HG03045 (cell line): ENCODE results near the gene NDUFB10.
"Not testable (repeated sequence)": the region's sequence is repeated elsewhere in the genome, so short reads cannot be mapped to it uniquely, and the experiment has no call there.

Experiments
- ATAC-seq: cut with Tn5 transposase; IDR thresholded peaks from one replicate; pipeline ENCODE4 v1.9.1; 2021; ENCODE audit warnings: mild to moderate bottlenecking, moderate library complexity; ENCODE audit not compliant: unreplicated experiment

Gene NDUFB10

DNA sequence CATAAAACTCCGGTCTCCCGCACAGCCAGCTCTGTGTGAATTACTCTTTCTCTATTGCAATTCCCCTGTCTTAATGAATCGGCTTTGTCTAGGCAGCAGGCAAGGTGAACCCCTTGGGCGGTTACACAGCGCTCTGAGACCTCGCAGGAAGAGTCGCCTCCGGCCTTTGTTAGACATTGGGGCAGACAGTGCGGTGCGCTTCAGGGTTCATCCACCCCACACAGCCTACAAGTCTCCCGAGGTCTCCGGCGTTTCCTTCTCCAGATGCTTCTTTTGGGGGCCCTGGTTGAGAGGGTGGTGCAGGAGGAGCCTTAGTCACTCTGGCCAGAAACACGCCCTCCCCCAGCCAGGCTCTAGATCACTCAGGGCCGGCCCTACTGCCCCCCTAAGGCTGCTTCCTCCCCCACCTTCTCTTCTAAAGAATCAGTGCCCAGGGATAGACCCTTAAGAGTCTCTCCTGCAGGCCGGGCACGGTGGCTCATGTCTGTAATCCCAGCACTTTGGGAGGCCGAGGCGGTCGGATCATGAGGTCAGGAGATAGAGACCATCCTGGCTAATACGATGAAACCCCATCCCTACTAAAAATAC, 14.6 kb upstream of the NDUFB10 start:
- no peak for ATAC-seq

DNA sequence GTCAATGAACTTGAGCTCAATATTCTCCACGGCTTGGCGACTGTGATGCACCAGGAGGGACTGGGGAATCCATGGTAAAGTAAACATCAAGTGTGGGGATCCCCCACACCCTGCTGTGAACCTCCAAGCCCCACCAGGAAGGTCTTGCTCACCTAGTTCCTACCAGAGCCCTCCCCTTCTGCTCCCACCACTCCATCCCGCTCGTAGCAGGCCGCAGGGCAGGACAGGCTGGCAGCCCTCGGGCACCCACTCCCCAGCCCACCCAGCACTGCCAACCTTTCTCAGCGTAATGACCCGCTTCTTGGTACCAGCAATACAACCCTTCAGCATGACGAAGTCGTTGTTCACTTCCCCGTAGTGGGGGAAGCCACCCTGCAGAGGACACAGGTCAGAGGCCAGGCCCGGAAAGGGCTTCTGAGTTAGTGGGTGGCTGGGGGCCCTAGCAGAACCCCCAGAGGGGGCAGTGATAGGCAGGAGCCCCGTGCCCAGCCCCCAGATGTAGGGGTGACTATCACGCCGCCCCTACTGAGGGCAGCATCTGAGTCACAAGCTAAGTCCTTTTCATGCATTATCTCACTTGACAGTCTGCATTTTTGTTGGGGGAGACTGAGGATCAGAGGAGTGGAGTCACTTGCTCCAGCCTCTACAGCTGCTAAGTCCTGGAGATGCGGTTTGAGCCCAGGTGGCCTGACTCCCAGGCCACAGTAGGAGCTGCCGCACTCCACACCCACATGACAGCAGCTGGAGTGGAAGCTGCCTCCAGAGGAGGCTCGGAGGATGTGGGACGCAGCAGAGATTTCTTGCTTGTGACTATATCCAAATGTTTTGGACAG, 13.6 kb upstream of the NDUFB10 start:
- ATAC-seq: no peak

DNA sequence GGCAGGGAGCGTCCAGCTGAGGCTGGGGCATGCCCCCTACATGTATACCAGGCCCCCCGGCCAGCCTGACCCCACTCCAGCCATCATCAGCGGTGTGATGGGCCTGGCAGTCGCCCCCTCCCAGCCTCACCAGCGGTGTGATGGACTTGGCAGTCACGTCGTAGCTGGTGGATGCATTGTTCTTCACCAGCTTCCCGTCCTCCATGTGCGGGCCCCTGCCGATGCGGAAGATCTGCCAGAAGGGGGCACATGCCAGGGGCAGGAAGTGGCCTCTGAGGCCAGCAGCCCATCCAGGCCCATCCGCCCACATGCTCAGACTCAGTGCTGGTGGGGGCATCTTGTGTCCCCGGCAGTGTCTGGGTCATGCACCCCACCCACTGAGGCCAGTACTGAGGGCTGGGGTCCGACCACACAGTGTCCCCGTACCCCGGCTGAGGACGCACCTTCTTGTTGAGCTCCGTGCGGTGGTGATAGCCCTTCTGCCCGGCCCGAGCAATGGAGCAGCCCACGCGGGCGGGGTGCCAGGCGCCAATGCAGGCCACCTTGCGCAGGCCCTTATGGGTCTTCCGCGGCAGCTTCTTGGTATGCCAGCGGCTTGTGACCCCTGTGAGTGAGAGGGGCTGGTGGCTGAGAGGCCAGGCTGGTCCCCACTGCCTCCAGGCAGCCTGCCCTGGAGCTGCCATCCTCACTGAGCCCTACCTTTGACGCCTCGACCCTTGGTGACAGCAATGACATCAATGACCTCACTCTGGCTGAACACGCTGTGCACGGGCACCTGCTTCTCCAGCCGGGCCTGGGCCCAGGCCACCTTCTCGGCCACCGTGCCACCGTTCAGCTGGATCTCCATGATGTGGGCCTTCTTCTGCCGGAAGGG, 12.6 kb upstream of the NDUFB10 start:
- ATAC-seq: no peak

DNA sequence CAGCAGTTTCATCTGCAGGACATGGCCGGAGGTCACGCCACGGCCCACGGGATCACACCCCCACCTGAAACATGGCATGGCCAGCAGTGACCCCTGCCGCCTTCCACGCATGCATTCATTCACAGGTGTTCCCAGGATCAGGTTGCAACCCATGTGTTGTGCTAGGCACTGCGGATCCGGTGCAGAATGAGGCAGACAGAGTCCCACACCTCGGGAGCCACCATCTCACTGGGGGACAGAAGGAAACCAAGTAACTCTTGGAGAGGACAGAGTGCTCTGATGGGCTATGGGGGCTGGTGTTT, 12.0 kb upstream of the NDUFB10 start:
- no peak for ATAC-seq

DNA sequence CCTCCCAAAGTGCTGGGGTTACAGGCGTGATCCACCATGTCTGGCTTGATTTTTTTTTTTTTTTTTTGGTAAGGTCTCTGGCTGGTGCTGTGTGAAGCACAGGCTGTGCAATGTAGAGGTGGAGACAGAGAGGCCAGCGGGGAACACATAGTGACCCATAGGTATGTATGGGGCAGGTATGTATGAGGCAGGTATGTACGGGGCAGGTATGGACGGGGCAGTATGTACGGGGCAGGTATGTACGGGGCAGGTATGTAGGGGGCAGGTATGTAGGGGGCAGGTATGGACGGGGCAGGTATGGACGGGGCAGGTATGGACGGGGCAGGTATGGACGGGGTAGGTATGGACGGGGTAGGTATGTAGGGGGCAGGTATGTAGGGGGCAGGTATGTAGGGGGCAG, 9.8 kb upstream of the NDUFB10 start:
- ATAC-seq: no peak

DNA sequence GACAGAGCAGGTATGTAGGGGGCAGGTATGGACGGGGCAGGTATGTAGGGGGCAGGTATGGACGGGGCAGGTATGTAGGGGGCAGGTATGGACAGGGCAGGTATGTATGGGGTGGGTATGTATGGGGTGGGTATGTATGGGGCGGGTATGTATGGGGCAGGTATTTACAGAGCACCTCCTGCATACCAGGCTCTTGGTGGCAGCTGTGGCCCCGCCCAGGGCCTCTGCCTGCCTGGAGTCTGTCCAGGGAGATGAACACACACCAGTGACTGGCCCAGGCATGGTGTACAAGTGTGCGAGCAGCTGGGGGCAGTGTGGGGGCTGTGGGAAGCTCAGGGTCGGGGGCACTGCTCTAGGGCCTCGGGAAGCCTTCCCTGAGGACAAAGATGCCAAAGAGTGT, 9.3 kb upstream of the NDUFB10 start:
- no peak for ATAC-seq

DNA sequence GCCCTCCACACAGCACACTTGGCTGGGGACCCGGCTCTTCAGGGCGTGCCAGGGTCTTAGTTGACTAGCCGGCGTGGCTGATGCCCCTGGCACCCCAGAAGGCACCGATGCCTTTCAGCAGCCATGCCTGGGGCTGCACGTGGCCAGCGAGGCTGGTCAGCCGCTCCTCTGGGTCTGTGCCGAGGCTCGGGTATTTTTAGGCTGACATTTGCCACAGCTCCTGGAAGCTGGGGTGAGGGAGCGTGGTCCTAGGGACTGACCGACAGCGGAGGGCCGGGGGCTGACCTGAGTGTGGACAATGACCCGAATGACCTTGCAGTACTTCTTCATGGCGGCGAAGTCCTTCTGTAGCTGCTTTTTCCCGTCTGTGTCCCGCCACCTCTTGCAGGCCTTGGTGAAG, 8.8 kb upstream of the NDUFB10 start:
- ATAC-seq: no peak

DNA sequence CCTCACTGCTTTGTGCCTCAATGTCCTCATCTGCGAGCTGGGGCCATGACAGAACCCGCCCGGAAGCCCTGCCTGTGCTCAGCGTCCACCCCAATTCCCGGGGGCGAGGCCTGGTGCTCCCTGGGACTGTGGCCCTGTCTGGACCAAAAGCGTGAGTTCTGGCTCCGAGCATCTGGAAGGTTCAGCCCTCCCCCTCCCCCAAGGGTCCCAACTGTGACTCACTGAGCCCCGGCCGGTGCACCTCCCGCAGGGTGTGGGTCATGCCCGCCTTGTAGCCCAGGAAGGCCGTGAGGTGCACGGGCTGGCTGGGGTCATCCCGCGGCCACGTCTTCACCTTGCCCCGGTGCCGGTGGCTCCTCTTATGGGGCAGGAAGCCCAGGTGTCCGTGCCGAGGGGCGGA, 5.6 kb upstream of the NDUFB10 start:
- ATAC-seq: no peak

DNA sequence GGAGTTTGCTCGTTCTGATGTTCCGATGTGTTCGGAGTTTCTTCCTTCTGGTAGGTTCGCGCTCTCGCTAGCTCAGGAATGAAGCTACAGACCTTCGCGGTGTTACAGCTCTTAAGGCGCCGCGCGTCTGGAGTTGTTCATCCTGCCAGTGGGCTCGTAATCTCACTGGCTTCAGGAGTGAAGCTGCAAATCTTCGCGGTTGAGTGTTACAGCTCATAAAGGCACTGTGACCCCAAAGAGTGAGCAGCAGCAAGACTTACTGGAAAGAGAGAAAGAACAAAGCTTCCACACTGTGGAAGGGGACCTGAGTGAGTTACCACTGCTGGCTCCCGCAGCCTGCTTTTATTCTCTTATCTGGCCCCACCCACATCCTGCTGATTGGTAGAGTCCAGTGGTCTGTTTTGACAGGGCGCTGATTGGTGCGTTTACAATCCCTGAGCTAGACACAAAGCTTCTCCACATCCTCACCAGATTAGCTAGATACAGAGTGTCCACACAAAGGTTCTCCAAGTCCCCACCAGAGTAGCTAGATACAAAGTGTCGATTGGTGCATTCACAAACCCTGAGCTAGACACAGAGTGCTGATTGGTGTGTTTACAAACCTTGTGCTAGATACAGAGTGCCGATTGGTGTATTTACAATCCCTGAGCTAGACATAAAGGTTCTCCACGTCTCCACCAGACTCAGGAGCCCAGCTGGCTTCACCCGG, 1.8 kb upstream of the NDUFB10 start:
- ATAC-seq: not testable (repeated sequence)

DNA sequence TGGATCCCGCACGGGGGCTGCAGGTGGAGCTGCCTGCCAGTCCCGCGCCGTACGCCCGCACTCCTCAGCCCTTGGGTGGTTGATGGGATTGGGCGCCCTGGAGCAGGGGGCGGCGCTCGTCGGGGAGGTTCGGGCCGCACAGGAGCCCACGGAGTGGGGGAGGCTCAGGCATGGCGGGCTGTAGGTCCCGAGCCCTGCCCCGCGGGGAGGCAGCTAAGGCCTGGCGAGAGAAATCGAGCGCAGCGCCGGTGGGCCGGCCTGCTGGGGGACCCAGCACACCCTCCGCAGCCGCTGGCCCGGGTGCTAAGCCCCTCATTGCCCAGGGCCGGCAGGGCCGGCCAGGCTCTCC, 1.2 kb upstream of the NDUFB10 start:
- not testable (repeated sequence) for ATAC-seq

DNA sequence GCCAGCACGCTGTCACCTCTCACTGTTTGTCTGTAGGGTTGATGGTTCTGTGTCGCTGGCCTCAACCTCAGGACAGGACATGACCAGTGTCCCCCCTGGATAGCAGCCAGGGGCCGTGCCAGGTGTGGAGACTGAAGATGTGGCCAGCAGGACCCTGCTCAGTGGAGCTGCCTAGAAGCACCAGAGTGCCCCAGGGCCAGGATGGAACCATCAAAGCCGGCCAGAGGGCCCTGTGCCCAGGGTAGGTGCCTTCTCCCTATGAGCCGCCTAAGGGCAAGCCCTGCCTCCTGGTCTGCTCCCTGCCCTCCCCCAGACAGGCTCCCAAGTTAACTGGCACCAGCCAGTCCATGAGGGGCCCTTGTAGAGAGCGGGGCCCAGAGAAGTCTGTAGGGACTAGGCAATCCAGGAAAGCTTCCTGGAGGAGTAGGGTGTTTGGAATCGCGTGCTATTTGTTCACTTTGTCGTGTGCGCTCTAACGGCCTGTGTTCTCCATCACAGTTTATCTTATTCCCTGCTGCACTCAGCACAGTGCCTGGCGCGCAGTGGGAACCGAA, 546 bp upstream of the NDUFB10 start:
- no peak for ATAC-seq

DNA sequence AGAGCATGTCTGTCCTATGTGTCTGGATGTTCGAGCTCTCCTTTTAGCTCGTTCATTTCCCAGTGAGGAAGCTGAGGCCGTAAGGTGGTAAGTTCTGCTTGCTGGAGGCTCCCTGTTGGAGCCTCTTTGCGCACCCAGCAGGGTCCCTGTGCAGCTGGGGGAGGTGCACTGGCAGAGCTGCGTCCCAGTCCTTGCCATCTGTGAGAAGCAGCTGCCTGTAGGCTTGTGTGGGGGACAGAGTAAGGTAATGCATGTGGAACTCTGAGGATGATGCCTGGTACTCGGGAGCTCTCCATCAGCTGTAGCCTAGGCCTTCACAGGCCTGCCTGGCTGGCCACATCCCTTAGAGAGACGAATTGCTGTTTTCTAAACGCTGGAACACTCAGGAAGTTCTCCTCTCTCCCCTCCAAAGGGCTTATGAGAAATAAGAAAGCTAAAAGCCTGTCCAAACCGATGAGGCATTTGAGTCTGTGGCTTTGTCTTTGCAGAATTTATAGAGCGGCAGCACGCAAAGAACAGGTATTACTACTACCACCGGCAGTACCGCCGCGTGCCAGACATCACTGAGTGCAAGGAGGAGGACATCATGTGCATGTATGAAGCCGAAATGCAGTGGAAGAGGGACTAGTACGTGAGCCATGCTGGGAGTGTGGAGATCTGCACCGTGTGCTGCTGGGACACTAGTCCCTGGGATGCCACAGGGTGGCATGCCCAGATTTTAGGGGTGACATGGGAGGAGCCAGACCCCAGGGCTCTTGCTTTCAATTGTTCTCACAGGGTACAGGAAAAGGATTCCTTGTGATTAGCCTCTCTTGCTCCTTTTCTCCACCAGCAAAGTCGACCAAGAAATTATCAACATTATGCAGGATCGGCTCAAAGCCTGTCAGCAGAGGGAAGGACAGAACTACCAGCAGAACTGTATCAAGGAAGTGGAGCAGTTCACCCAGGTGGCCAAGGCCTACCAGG, 1.6 kb downstream of the NDUFB10 start:
- ATAC-seq: no peak

DNA sequence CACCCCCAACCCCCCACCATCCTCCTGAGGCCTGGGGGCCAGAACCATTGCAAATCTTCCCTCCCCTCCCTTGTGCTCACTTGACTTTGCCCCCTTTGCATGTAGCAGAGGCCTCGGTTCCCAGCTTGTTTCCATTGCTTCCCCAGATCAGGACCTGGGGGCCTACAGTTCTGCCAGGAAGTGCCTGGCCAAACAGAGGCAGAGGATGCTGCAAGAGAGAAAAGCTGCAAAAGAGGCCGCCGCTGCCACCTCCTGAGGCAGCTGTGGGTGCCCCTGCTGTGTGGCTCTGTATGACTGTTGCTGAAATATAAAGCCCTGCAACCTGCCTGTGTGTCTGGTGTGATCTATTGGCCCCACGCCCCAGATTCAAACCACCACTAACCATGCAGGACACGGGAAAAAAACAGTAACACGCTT, 2.3 kb downstream of the NDUFB10 start:
- no peak for ATAC-seq

DNA sequence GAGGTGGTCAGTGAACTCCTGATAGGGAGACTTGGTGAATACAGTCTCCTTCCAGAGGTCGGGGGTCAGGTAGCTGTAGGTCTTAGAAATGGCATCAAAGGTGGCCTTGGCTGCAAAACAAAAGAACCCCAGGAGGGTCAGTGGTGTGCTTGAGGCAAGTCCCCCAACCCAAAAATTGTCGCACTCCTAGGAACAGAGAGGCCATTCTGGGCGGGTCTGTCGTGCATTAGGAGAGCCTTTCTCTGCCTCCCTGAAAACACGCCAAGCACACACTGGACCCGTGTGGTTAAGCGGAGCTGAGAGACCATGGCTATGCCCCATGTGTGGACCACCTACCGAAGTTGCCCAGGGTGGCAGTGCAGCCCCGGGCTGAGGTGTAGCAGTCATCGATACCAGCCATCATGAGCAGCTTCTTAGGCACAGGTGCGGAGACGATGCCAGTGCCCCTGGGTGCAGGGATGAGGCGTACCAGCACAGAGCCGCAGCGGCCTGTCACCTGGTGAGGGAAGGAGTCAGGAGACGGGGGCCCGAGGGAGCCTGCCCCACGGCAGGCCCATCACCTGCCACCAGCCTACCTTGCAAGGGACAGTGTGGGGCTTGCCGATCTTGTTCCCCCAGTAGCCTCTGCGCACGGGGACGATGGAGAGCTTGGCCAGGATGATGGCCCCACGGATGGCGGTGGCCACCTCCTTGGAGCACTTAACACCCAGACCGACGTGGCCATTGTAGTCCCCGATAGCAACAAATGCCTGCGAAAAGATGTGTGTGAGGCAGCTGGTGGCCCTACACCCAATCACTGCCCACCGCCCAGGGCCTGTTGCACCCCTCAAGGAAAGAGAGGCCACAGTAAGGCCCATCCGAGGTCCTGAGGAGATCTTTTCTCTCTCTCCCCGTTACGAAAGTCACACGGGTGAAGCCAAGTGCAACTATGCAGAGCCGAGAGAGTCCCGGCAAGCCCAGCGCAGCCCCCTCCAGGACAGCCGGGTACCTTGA, 3.1 kb downstream of the NDUFB10 start:
- ATAC-seq: not testable (repeated sequence)

DNA sequence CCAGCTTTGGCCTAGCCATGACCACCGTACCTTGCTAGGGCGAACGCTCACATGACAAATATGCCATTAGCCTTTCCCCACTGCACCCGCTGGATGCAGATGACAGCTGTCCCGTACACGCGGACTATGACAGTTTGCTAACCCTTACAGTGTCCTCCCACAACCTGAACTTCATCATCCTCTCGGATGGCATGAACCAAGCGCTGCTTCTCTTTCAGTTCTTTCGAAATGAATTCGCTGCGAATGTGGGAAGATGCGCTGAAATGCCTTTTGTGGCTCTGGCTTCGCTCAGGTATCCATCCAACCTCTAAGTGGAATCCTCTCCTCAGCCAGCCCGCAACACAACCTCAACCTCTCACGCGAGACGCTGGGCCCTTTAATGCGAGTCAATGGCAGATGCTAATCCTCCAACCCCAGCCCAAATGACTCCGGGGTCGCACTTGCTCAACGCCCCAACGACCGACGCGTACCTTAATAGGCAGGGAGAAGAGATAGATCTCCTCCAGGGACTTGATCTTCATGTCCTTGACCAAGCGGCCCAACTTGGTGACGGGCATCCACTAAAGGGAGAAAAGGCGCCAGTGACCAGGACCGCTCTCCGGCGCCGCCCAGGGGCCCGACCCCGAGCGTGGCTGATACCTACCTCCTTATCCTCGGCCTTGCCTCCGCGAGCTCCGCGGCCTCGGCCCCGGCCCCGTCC, 4.6 kb downstream of the NDUFB10 start:
- ATAC-seq: peak; percentile 5

DNA sequence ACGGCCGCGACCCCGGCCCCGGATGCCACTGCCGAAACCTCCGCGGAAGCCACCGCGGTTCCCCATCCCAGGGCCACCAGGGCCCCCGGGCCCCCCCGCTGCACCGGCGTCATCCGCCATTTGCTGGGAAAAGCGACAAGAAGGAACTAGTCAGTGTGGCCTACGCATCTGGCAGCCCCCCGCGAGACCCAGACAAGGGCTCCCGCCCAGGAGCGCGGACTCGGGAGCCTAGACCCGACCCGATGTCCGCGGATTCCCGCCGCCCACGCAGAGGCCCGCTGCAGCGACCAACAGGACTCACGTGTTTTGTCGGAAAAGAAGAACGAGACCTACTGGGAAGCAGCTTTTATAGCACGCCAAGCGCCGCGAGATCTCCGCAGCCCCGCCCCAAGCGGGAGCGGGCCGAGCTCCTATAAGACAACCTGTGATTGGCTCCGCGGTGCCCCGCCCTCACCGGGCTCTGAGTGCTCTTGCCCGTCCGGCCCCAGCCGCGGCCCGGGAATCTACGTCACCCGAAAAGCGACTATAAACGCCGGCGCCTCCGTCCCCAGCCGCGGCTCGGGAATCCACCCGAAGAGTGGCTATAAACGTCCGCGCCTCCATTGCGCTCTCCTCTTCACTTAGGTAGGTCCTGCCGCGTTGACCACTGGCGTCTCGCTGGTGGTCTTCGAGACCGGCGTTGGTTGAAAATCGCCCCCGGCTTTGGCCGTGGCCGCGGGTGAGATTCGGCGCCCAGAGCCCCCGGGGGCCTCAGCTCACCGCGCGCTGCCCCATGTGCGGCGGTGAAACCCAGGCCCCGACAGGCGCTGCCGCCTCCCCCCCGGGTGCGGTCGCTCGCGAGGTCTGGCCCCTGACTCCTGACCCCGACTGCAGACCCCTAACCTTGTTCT, 5.4 kb downstream of the NDUFB10 start, which contains the start of gene RPS2:
TSS of gene RPS2 (minus strand) at position 321 of the 890 bp plus-strand sequence. CDS start at position 120, 201 bp downstream.
- ATAC-seq: peak; percentile 78
